ENCODE data around the gene ITGA4. TPM values are rescaled to one million over a fixed set of nuclear protein-coding genes. Genes with fewer than 3 reads are reported as not detected.
"Not testable (repeated sequence)": the region's sequence is repeated elsewhere in the genome, so short reads cannot be mapped to it uniquely, and the experiment has no call there.

The ITGA4 gene
- total RNA-seq, 4 donors from 2014 or later = 2.0 to 7.8 (median 6.0) TPM

GRCh38 chr2:181444654-181445053, 12.5 kb upstream of the ITGA4 start:
- 85 to 86% methylated on average over 2 of the region's 2 CpGs for WGBS, 2 donors

GRCh38 chr2:181446985-181447384, 10.2 kb upstream of the ITGA4 start:
- no peak for DNase-seq
- H3K4me1 ChIP-seq = no peaks in the 10 kb centered on the region
- no peak overlapping the region for H3K27ac ChIP-seq
- H3K36me3 ChIP-seq = no peaks in the 10 kb centered on the region
- intact Hi-C loops (cut with DNase I) = no loop called here
- H3K4me3 ChIP-seq (replicated peaks in 1 of 3) = no peak overlapping the region
- TF ChIP-seq CTCF (IDR thresholded peaks at IDR 0.05) = no peak
- no peak for TF ChIP-seq POLR2A (IDR thresholded peaks at IDR 0.05)
- 77 to 81% methylated on average over 4 of the region's 4 CpGs for WGBS, 2 donors
- no peaks in the 10 kb centered on the region for H3K9me3 ChIP-seq
- H3K27me3 ChIP-seq = no peaks in the 10 kb centered on the region

More at GRCh38 chr2:181444654-181445053, 12.5 kb upstream of the ITGA4 start:
- intact Hi-C loops (cut with DNase I) = no loop called here
- Histone ChIP-seq H3K36me3 (no peaks in the 10 kb centered on the region), H3K27me3 (no peaks in the 10 kb centered on the region), H3K27ac (no peak overlapping the region), H3K4me3 (replicated peaks in 1 of 3) (no peak overlapping the region), H3K9me3 (no peaks in the 10 kb centered on the region), H3K4me1 (no peaks in the 10 kb centered on the region)
- TF ChIP-seq CTCF (IDR thresholded peaks at IDR 0.05) (no peak), POLR2A (IDR thresholded peaks at IDR 0.05) (no peak)
- DNase-seq = no peak

GRCh38 chr2:181449278-181449677, 7.9 kb upstream of the ITGA4 start:
- H3K9me3 ChIP-seq; DNase-seq; H3K4me3 ChIP-seq (replicated peaks in 1 of 3): not testable (repeated sequence)

GRCh38 chr2:181454686-181455450, 2.3 kb upstream of the ITGA4 start:
- Histone ChIP-seq H3K27me3 (peaks cover 3% of the 10 kb centered on the region), H3K27ac (no peak overlapping the region), H3K4me3 (replicated peaks in 1 of 3) (no peak overlapping the region), H3K36me3 (no peaks in the 10 kb centered on the region), H3K4me1 (peaks cover 0 to 12% of the 10 kb centered on the region in 2 donors), H3K9me3 (no peaks in the 10 kb centered on the region)
- DNase-seq = no peak
- WGBS, 2 donors = 82 to 86% methylated on average over 6 of the region's 6 CpGs
- intact Hi-C loops (cut with DNase I) = no loop called here
- TF ChIP-seq CTCF (IDR thresholded peaks at IDR 0.05) (no peak), POLR2A (IDR thresholded peaks at IDR 0.05) (no peak)

More at GRCh38 chr2:181449278-181449677, 7.9 kb upstream of the ITGA4 start:
- H3K27ac ChIP-seq; H3K27me3 ChIP-seq; H3K4me1 ChIP-seq; intact Hi-C loops (cut with DNase I); H3K36me3 ChIP-seq: not testable (repeated sequence)

GRCh38 chr2:181456660-181457120, 496 bp upstream of the ITGA4 start:
- peaks cover 3% of the 10 kb centered on the region for H3K27me3 ChIP-seq
- TF ChIP-seq POLR2A (IDR thresholded peaks at IDR 0.05) (no peak), CTCF (IDR thresholded peaks at IDR 0.05) (no peak)
- H3K4me3 ChIP-seq (replicated peaks in 1 of 3) = peak overlapping the region in 1 of 3 donors; percentile 34
- H3K27ac ChIP-seq = peak overlapping the region in 1 of 3 donors; percentile 58
- peak; percentile 9 to 32 for DNase-seq
- H3K4me1 ChIP-seq = peaks cover 0 to 12% of the 10 kb centered on the region in 2 donors
- 5 to 7% methylated on average over 17 of the region's 17 CpGs for WGBS, 2 donors
- H3K36me3 ChIP-seq = no peaks in the 10 kb centered on the region
- intact Hi-C loops (cut with DNase I) = no loop called here
- H3K9me3 ChIP-seq = no peaks in the 10 kb centered on the region
